ENCODE measurements around the gene ZMYND8. TPM values are rescaled to one million over a fixed set of nuclear protein-coding genes. Genes with fewer than 3 reads are reported as not detected.

ZMYND8 gene
- polyA plus RNA-seq, 1 donor from 2014 or later: 16.7 TPM

DNA sequence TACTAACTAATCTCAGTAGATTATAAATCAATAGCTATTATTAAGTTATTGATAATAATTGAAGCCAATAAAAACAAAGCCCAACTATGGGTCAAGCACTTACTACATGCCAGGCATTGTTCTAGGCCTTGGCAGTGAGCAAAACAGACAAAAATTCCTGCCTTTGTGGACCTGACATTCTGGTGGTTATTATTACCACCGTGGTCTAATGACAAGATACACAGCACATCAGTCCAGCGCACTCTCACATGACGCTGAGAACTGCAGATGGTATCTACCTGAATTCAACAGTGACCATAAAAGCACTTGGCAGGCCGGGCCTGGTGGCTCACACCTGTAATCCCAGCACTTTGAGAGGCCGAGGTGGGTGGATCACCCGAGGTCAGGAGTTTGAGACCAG is 121.4 kb downstream of the ZMYND8 start:
- Mint-ChIP-seq H3K4me3 (no peak overlapping the region), H3K36me3 (peaks cover 6% of the 10 kb centered on the region), H3K27ac (no peak overlapping the region), H3K4me1 (no peaks in the 10 kb centered on the region), H3K27me3 (no peaks in the 10 kb centered on the region), H3K9me3 (no peaks in the 10 kb centered on the region)

DNA sequence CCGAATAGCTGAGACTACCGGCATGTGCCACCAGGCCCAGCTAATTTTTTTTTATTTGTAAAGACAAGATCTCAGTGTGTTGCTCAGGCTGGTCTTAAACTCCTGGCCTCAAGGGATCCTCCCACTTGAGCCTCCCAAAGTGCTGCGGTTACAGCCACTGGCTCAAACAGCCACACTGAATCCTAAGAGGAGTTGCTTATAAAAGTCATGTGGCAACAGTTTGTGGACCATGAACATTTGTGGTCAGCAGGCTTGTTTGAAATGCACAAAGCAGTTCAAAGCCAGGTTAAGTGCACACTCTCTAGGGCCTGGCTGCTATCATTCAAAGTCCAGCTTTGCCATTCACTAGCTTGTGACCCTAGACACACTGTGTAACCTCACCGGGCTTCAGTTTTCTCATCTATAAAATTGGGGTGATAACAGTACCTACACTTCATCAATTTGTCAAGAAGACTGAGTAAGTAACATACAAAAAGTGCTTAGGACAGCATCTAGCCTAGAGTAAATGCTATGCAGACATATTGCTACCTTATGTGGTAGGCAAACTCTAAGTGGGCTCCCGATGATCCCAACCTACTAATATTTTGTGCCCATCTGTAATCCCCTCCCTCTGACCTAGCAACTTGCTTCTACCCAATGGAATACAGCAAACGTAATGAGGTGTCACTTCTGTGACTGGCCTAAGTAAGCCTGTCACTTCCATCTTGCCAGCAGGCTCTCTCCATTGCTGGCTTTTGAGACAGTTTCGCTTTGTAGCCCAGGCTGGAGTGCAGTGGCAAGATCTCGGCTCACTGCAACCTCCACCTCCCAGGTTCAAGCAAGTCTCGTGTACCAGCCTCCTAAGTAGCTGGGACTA is 122.9 kb downstream of the ZMYND8 start:
- H3K36me3 Mint-ChIP-seq: peaks cover 3% of the 10 kb centered on the region
- peak overlapping the region in 1 of 3 donors; percentile 87 for H3K27ac Mint-ChIP-seq
- no peaks in the 10 kb centered on the region for H3K27me3 Mint-ChIP-seq

GRCh38 chr20:47232518-47232917 is 124.0 kb downstream of the ZMYND8 start:
- H3K36me3 Mint-ChIP-seq: peaks cover 3% of the 10 kb centered on the region
- no peak overlapping the region for H3K27ac Mint-ChIP-seq

More for the DNA sequence above, 122.9 kb downstream of the ZMYND8 start:
- Mint-ChIP-seq H3K9me3 (no peaks in the 10 kb centered on the region), H3K4me1 (no peaks in the 10 kb centered on the region), H3K4me3 (no peak overlapping the region)

DNA sequence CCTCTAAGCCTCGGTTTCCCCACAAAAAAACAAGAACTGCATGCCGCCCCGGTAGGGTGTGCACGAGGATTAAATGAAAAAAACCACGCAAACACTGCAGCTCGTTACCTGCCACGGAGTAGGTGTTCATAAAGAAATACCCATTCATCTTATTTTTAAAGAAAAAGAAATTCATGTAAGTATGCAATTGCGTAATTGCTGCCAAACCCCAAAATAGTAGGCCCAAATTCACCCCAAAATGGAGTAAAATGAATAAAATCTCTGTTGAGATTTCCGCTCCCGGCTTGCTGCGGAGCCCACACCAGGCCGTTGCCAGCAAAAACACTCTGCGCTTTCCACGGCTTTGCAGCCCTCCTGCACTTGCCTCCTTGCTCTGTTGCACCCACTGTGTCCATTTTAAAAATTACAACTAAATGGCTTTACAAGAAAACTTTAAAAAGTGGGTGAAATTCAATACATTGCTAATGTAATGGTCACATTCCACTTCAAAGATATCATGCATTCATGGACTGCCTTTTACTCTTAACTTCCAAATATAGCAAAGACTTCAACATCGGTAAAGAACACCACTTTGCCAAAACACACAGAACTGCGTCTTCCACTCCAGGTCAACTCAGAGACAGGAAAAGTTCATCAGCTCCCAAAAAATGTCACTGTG is 125.0 kb downstream of the ZMYND8 start:
- H3K4me3 Mint-ChIP-seq: no peak overlapping the region
- H3K9me3 Mint-ChIP-seq: no peaks in the 10 kb centered on the region
- H3K36me3 Mint-ChIP-seq: no peaks in the 10 kb centered on the region
- no peak overlapping the region for H3K27ac Mint-ChIP-seq
- no peaks in the 10 kb centered on the region for H3K27me3 Mint-ChIP-seq
- H3K4me1 Mint-ChIP-seq: no peaks in the 10 kb centered on the region

More at GRCh38 chr20:47232518-47232917, 124.0 kb downstream of the ZMYND8 start:
- Mint-ChIP-seq H3K4me3 (no peak overlapping the region), H3K4me1 (no peaks in the 10 kb centered on the region), H3K9me3 (no peaks in the 10 kb centered on the region), H3K27me3 (no peaks in the 10 kb centered on the region)

DNA sequence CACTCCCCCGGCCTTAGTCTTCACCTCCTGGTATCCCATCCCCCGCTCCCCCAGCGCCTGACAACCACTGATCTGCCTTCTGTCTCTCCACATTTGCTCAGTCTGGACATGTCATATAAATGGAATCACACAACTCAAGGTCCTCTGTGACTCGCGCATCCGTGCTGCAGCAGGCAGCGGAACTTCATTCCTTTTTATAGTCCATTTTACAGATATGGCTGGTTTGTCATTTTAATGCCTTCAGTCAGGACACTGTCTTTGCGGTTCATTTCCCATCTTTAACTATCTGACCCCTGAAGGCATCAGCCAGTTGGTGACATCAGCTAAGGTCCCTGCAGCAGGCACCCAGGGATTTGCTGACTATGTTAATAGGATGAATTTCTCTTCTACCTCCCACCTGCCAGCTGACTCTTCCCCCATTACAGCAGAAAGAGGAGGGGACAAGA is 125.7 kb downstream of the ZMYND8 start:
- Mint-ChIP-seq H3K27me3 (no peaks in the 10 kb centered on the region), H3K4me1 (peaks cover 0 to 3% (median 0%) of the 10 kb centered on the region in 3 donors), H3K9me3 (no peaks in the 10 kb centered on the region), H3K4me3 (no peak overlapping the region), H3K36me3 (peaks cover 1% of the 10 kb centered on the region), H3K27ac (peak overlapping the region in 2 of 3 donors; percentile 28 to 85)

GRCh38 chr20:47228654-47229053 is 127.8 kb downstream of the ZMYND8 start:
- H3K4me3 Mint-ChIP-seq: no peak overlapping the region
- H3K4me1 Mint-ChIP-seq: peaks cover 2 to 7% (median 3%) of the 10 kb centered on the region in 3 donors
- no peaks in the 10 kb centered on the region for H3K27me3 Mint-ChIP-seq
- H3K9me3 Mint-ChIP-seq: no peaks in the 10 kb centered on the region
- peaks cover 1% of the 10 kb centered on the region for H3K36me3 Mint-ChIP-seq
- H3K27ac Mint-ChIP-seq: no peak overlapping the region

GRCh38 chr20:47227576-47227975 is 128.9 kb downstream of the ZMYND8 start:
- Mint-ChIP-seq H3K9me3 (no peaks in the 10 kb centered on the region), H3K36me3 (peaks cover 1% of the 10 kb centered on the region), H3K4me3 (no peak overlapping the region), H3K27me3 (no peaks in the 10 kb centered on the region), H3K4me1 (peaks cover 3 to 7% (median 4%) of the 10 kb centered on the region in 3 donors), H3K27ac (no peak overlapping the region)

DNA sequence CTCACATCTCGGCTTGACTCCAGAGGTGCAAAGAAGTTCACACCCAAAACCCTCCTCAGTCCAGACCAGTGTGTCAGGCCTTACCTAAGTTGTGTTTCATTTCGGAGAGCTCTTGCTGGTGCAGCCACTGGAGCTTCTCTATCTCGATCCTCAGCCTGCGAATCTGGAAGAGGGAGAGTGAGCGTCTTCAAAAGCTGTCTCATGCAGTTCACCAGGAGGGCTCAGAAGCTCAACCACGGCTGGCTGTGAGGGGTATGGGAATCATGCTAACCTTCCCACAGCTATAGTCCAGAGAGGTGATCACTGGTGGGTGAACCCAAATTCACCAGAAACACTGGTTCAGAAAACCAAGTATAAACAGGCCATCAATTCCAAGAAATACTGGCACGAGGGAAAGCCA is 129.4 kb downstream of the ZMYND8 start:
- Mint-ChIP-seq H3K27me3 (no peaks in the 10 kb centered on the region), H3K4me1 (peaks cover 3 to 7% (median 4%) of the 10 kb centered on the region in 3 donors), H3K36me3 (peaks cover 1% of the 10 kb centered on the region), H3K4me3 (no peak overlapping the region), H3K9me3 (no peaks in the 10 kb centered on the region), H3K27ac (peak overlapping the region in 1 of 3 donors; percentile 59)

- Mint-ChIP-seq H3K9me3 (no peaks in the 10 kb centered on the region), H3K27ac (no peak overlapping the region), H3K36me3 (peaks cover 5% of the 10 kb centered on the region), H3K4me3 (no peak overlapping the region), H3K27me3 (no peaks in the 10 kb centered on the region), H3K4me1 (peaks cover 5 to 12% (median 6%) of the 10 kb centered on the region in 3 donors)
These were observed 131.0 kb downstream of the ZMYND8 start for GRCh38 chr20:47225458-47225857.

GRCh38 chr20:47224857-47225256 is 131.6 kb downstream of the ZMYND8 start:
- Mint-ChIP-seq H3K4me3 (no peak overlapping the region), H3K27ac (no peak overlapping the region), H3K4me1 (peaks cover 6 to 12% (median 8%) of the 10 kb centered on the region in 3 donors), H3K9me3 (no peaks in the 10 kb centered on the region), H3K36me3 (peaks cover 5% of the 10 kb centered on the region), H3K27me3 (no peaks in the 10 kb centered on the region)

DNA sequence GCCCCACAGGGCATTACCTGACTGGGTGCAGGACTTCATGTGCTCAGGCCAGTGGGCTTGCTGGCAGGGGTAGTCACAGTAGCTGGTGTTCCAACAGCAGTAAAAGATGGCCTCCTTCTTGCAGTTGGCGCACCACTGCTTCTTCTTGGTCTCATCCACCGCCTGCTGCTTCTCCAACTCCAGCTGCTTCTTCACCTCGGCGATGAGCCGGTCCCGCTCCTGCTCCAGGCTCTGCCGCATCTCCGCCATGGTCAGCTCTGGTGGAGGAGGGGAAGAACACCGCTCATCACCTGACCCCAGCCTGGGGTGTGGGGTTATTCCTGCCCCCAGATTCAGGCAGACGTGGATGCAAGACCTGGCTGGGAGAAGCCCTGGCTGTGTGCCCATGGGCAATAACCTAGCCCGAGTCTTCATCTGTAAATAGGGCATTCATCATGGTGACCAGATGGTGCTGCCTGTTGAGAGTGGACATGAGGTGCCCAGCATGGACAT is 132.2 kb downstream of the ZMYND8 start:
- H3K9me3 Mint-ChIP-seq: no peaks in the 10 kb centered on the region
- no peak overlapping the region for H3K27ac Mint-ChIP-seq
- peaks cover 6 to 12% (median 9%) of the 10 kb centered on the region in 3 donors for H3K4me1 Mint-ChIP-seq
- H3K27me3 Mint-ChIP-seq: no peaks in the 10 kb centered on the region
- peaks cover 5% of the 10 kb centered on the region for H3K36me3 Mint-ChIP-seq
- H3K4me3 Mint-ChIP-seq: no peak overlapping the region

DNA sequence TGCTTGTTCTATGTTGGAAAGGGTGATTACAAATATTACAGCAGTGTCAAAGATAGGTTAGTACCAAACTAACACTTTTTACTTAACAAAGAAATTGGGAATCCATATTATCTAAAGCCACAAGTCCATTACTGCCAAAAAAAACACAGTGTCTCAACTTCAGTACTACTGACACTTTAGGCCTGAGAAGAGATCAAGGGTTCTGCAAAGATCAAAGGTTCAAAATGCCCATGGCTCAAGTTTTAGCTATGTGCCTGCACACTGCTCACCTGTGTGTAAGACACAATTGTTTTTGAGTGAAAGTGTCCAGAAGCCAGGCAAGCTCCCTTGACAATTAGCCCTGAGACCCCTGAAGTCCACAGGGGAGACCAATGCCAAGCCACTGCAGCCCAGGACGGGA is 132.6 kb downstream of the ZMYND8 start:
- Mint-ChIP-seq H3K4me1 (peaks cover 6 to 12% (median 9%) of the 10 kb centered on the region in 3 donors), H3K9me3 (no peaks in the 10 kb centered on the region), H3K36me3 (peaks cover 5% of the 10 kb centered on the region), H3K27me3 (no peaks in the 10 kb centered on the region), H3K27ac (peak overlapping the region in 1 of 3 donors; percentile 46), H3K4me3 (no peak overlapping the region)

DNA sequence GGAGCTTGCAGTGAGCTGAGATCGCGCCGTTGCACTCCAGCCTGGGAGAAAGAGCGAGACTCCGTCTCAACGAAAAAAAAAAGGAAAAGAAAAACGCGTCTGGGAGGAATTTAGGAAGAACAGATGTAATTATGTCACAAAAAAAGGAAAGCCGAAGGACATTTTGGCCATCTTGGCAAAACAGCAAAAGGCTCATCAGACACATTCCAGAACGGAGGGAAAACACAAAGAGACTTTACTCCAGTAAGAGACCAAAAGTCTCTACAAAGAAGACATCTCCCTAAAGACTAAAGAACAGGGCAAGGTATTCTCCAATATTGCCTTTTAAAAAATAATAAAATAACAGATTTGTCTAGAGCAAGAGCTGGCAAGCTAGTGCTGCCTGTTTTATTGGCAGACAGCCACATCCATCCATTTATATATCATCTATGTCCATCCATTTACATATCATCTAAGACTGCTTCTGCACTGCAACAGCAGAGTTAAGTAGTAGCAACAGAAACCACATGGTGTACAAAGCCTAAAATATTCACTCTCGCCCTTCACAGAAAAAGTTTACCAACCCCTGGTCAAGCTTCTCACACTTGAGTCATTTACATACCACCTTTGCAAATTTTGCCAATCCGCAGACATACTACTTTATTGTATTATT is 133.9 kb downstream of the ZMYND8 start:
- Mint-ChIP-seq H3K9me3 (no peaks in the 10 kb centered on the region), H3K27ac (no peak overlapping the region), H3K4me3 (no peak overlapping the region), H3K27me3 (no peaks in the 10 kb centered on the region), H3K4me1 (peaks cover 6 to 12% (median 9%) of the 10 kb centered on the region in 3 donors), H3K36me3 (peaks cover 5% of the 10 kb centered on the region)

- Mint-ChIP-seq H3K36me3 (peaks cover 3% of the 10 kb centered on the region), H3K4me3 (peak overlapping the region in 2 of 4 donors; percentile 53 to 77), H3K27me3 (no peaks in the 10 kb centered on the region), H3K27ac (peak overlapping the region in 1 of 3 donors; percentile 65), H3K9me3 (no peaks in the 10 kb centered on the region), H3K4me1 (peaks cover 6 to 12% (median 6%) of the 10 kb centered on the region in 3 donors)
These were observed 135.4 kb downstream of the ZMYND8 start for GRCh38 chr20:47221036-47221625.
